ENCODE data around the gene GNA12.

The GNA12 gene

GRCh38 chr7:2705371-2706096 is 138.6 kb downstream of the GNA12 start:
- no peak overlapping the region for H3K4me2 ChIP-seq (ENCODE audit: low read depth, low read length)
- H3K36me3 ChIP-seq (replicated peaks; ENCODE audit: insufficient read depth, low read length), result no peaks in the 10 kb centered on the region
- peaks cover 6% of the 10 kb centered on the region for H3K4me1 ChIP-seq (ENCODE audit: low read length)
- H3K27me3 ChIP-seq (replicated peaks; ENCODE audit: insufficient read depth, low read length), result no peaks in the 10 kb centered on the region
- no peaks in the 10 kb centered on the region for H3K79me2 ChIP-seq (ENCODE audit: low read length)
- no peak overlapping the region for H3K4me3 ChIP-seq (ENCODE audit: low read length)
- no peak overlapping the region for H3K27ac ChIP-seq (ENCODE audit: low read length)
- no peaks in the 10 kb centered on the region for H4K20me1 ChIP-seq (ENCODE audit: insufficient read depth, low read length)
- H2AFZ ChIP-seq (ENCODE audit: low read length), result no peak overlapping the region
- no peak for DNase-seq
- H3F3A ChIP-seq (ENCODE audit: insufficient read depth, low read length), result peaks cover 10% of the 10 kb centered on the region
- H3K9ac ChIP-seq (ENCODE audit: low read length), result no peak overlapping the region
- H3K9me2 ChIP-seq (replicated peaks; ENCODE audit: insufficient read depth, low read length), result no peaks in the 10 kb centered on the region
- H3K9me3 ChIP-seq (replicated peaks; ENCODE audit: insufficient read depth, low read length), result no peaks in the 10 kb centered on the region
- no peak for TF ChIP-seq EZH2phosphoT487 (IDR thresholded peaks at IDR 0.05; ENCODE audit: low read length)
- TF ChIP-seq CTCF (IDR thresholded peaks at IDR 0.05; ENCODE audit: low read length), result no peak
- no peak for TF ChIP-seq EZH2 (optimal IDR thresholded peaks at IDR 0.05; ENCODE audit: low read depth, low read length)

DNA sequence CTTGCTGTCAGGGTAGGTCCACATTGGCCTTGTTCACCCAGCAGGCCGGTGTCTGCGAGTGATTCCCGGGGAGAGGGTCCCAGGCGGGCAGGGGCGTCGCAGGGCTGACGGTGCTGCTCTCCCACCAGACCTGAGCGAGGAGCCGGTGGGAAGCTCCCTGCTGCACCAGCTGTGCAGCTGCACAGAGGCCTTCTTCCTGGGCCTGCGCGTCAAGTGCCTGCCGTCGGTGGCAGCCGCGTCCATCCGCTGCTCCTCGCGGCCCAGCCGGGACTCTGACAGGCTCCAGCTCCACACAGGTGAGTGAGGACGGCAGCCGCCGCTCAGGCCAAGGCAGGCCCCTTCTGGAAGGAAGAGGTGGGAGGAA is 141.5 kb downstream of the GNA12 start:
- Histone ChIP-seq H3K9me2 (replicated peaks; ENCODE audit: insufficient read depth, low read length) (no peaks in the 10 kb centered on the region), H3K4me2 (ENCODE audit: low read depth, low read length) (no peak overlapping the region), H3K4me3 (ENCODE audit: low read length) (no peak overlapping the region), H3K4me1 (ENCODE audit: low read length) (peaks cover 4% of the 10 kb centered on the region; the same call in 1 of the 2 replicates), H2AFZ (ENCODE audit: low read length) (no peak overlapping the region), H3K27me3 (replicated peaks; ENCODE audit: insufficient read depth, low read length) (peaks cover 11% of the 10 kb centered on the region; the same call in 1 of the 2 replicates), H3K36me3 (replicated peaks; ENCODE audit: insufficient read depth, low read length) (no peaks in the 10 kb centered on the region), H4K20me1 (ENCODE audit: insufficient read depth, low read length) (no peaks in the 10 kb centered on the region), H3K79me2 (ENCODE audit: low read length) (no peaks in the 10 kb centered on the region), H3K9ac (ENCODE audit: low read length) (no peak overlapping the region), H3K9me3 (replicated peaks; ENCODE audit: insufficient read depth, low read length) (no peaks in the 10 kb centered on the region), H3K27ac (ENCODE audit: low read length) (no peak overlapping the region), H3F3A (ENCODE audit: insufficient read depth, low read length) (peaks cover 8% of the 10 kb centered on the region)
- TF ChIP-seq EZH2 (optimal IDR thresholded peaks at IDR 0.05; ENCODE audit: low read depth, low read length), result no peak
- no peak for TF ChIP-seq CTCF (IDR thresholded peaks at IDR 0.05; ENCODE audit: low read length)
- TF ChIP-seq EZH2phosphoT487 (IDR thresholded peaks at IDR 0.05; ENCODE audit: low read length), result no peak
- DNase-seq, result no peak

GRCh38 chr7:2701832-2702593 is 142.1 kb downstream of the GNA12 start:
- no peak overlapping the region for H3K4me2 ChIP-seq (ENCODE audit: low read depth, low read length)
- no peak overlapping the region for H3K4me3 ChIP-seq (ENCODE audit: low read length)
- H3K36me3 ChIP-seq (replicated peaks; ENCODE audit: insufficient read depth, low read length), result no peaks in the 10 kb centered on the region
- DNase-seq, result no peak
- H3K9me3 ChIP-seq (replicated peaks; ENCODE audit: insufficient read depth, low read length), result no peaks in the 10 kb centered on the region
- H3K27me3 ChIP-seq (replicated peaks; ENCODE audit: insufficient read depth, low read length), result peaks cover 13% of the 10 kb centered on the region; the same call in 1 of the 2 replicates
- H3K27ac ChIP-seq (ENCODE audit: low read length), result no peak overlapping the region
- H3K9ac ChIP-seq (ENCODE audit: low read length), result no peak overlapping the region
- TF ChIP-seq CTCF (IDR thresholded peaks at IDR 0.05; ENCODE audit: low read length) (no peak), EZH2phosphoT487 (IDR thresholded peaks at IDR 0.05; ENCODE audit: low read length) (no peak), EZH2 (optimal IDR thresholded peaks at IDR 0.05; ENCODE audit: low read depth, low read length) (no peak)
- H3K4me1 ChIP-seq (ENCODE audit: low read length), result peaks cover 4% of the 10 kb centered on the region; the same call in 1 of the 2 replicates
- H4K20me1 ChIP-seq (ENCODE audit: insufficient read depth, low read length), result no peaks in the 10 kb centered on the region
- peaks cover 8% of the 10 kb centered on the region for H3F3A ChIP-seq (ENCODE audit: insufficient read depth, low read length)
- H2AFZ ChIP-seq (ENCODE audit: low read length), result no peak overlapping the region
- no peaks in the 10 kb centered on the region for H3K79me2 ChIP-seq (ENCODE audit: low read length)
- no peaks in the 10 kb centered on the region for H3K9me2 ChIP-seq (replicated peaks; ENCODE audit: insufficient read depth, low read length)

Data from MM.1S (cell line).